WTC11 (cell line): Measurements from ENCODE around the gene EPYC. TPM values are rescaled to one million over a fixed set of nuclear protein-coding genes. Genes with fewer than 3 reads are reported as not detected.

ENCODE experiments used
- ATAC-seq: fragments of 200-7000 bp; cut with Tn5 transposase; 2 replicates; pipeline ENCODE4 v1.10.0; 2021; ENCODE audit warnings: mild to moderate bottlenecking, moderate library complexity
- CTCF ChIA-PET: fragments of 300-600 bp; sonication (Branson Sonifier 250); formaldehyde crosslinking; loops from one replicate; lab custom pipeline; 2021; ENCODE audit warnings: antibody characterized with exemption; lab: Charles Lee
- POLR2A ChIA-PET: fragments of 350-600 bp; sonication (Branson Sonifier 250); formaldehyde crosslinking; loops from one replicate; lab custom pipeline; 2021; ENCODE audit warnings: antibody characterized with exemption; lab: Charles Lee
- DNase-seq: peaks from one replicate; pipeline ENCODE4 v3.0.0; 2021; ENCODE audit warnings: low spot score
- H3K27ac Mint-ChIP-seq: 2 replicates; pipeline ENCODE4 v1.8.0; 2021; ENCODE audit warnings: mixed read lengths
- H3K27me3 Mint-ChIP-seq: 2 replicates; pipeline ENCODE4 v1.8.0; 2021; ENCODE audit warnings: low read depth, mild to moderate bottlenecking, moderate library complexity, mixed read lengths
- H3K36me3 Mint-ChIP-seq: 2 replicates; pipeline ENCODE4 v1.8.0; 2021; ENCODE audit warnings: mixed read lengths
- H3K4me1 Mint-ChIP-seq: 2 replicates; pipeline ENCODE4 v1.8.0; 2022; ENCODE audit warnings: mixed read lengths
- H3K4me3 Mint-ChIP-seq: 2 replicates; pipeline ENCODE4 v1.8.0; 2021; ENCODE audit warnings: mild to moderate bottlenecking, moderate library complexity, mixed read lengths
- H3K9me3 Mint-ChIP-seq: 2 replicates; pipeline ENCODE4 v1.8.0; 2021; ENCODE audit warnings: mixed read lengths
- ARID4B ChIP-seq: sonication (generic); formaldehyde crosslinking; IDR thresholded peaks from 2 replicates; pipeline ENCODE4 v1.8.0; 2023; ENCODE audit warnings: missing genetic modification reagents, mild to moderate bottlenecking, borderline replicate concordance
- ATF6 ChIP-seq: sonication (generic); formaldehyde crosslinking; IDR thresholded peaks from 2 replicates; pipeline ENCODE4 v1.8.1; 2023; ENCODE audit warnings: mild to moderate bottlenecking, missing genetic modification reagents
- CDX4 ChIP-seq: fragments of 250-450 bp; sonication (Bioruptor Pico); IDR thresholded peaks from 2 replicates; pipeline ENCODE4 v1.9.0; 2021; ENCODE audit warnings: moderate library complexity, mild to moderate bottlenecking, inconsistent platforms, borderline replicate concordance
- CREB1 ChIP-seq: sonication (generic); formaldehyde crosslinking; IDR thresholded peaks from 2 replicates; pipeline ENCODE4 v1.8.0; 2023; ENCODE audit warnings: mild to moderate bottlenecking, missing genetic modification reagents
- CREM ChIP-seq: sonication (generic); formaldehyde crosslinking; IDR thresholded peaks from 2 replicates; pipeline ENCODE4 v1.8.1; 2022; ENCODE audit warnings: mild to moderate bottlenecking, missing genetic modification reagents, moderate library complexity
- E2F5 ChIP-seq: sonication (generic); formaldehyde crosslinking; IDR thresholded peaks from 2 replicates; pipeline ENCODE4 v1.8.1; 2022; ENCODE audit warnings: mild to moderate bottlenecking, moderate library complexity, missing genetic modification reagents
- EMX1 ChIP-seq: fragments of 250-450 bp; sonication (Bioruptor Pico); IDR thresholded peaks from 2 replicates; pipeline ENCODE4 v1.8.0; 2021; ENCODE audit warnings: mild to moderate bottlenecking
- HMGA2 ChIP-seq: fragments of 250-450 bp; sonication (Bioruptor Pico); IDR thresholded peaks from 2 replicates; pipeline ENCODE4 v1.4.0; 2021; ENCODE audit warnings: mild to moderate bottlenecking, moderate library complexity
- HMGXB4 ChIP-seq: sonication (generic); formaldehyde crosslinking; IDR thresholded peaks from 2 replicates; pipeline ENCODE4 v1.8.1; 2023; ENCODE audit warnings: mild to moderate bottlenecking, moderate library complexity, missing genetic modification reagents
- IRF1 ChIP-seq: sonication (generic); formaldehyde crosslinking; IDR thresholded peaks from 2 replicates; pipeline ENCODE4 v1.8.0; 2023; ENCODE audit warnings: missing genetic modification reagents
- IRF2 ChIP-seq: sonication (generic); formaldehyde crosslinking; IDR thresholded peaks from 2 replicates; pipeline ENCODE4 v1.8.0; 2022; ENCODE audit warnings: low read depth, missing genetic modification reagents, borderline replicate concordance
- JUN ChIP-seq: sonication (generic); formaldehyde crosslinking; IDR thresholded peaks from 2 replicates; pipeline ENCODE4 v1.8.0; 2023; ENCODE audit warnings: mild to moderate bottlenecking, missing genetic modification reagents
- NR2C2 ChIP-seq: sonication (generic); formaldehyde crosslinking; IDR thresholded peaks from 2 replicates; pipeline ENCODE4 v1.8.0; 2022; ENCODE audit warnings: mild to moderate bottlenecking, missing genetic modification reagents
- OVOL2 ChIP-seq: fragments of 250-450 bp; sonication (Bioruptor Pico); IDR thresholded peaks from 2 replicates; pipeline ENCODE4 v1.9.0; 2021; ENCODE audit warnings: mild to moderate bottlenecking, borderline replicate concordance
- PREB ChIP-seq: sonication (generic); formaldehyde crosslinking; IDR thresholded peaks from 2 replicates; pipeline ENCODE4 v1.8.1; 2022; ENCODE audit warnings: mild to moderate bottlenecking, missing genetic modification reagents, moderate library complexity, borderline replicate concordance
- RELA ChIP-seq: sonication (generic); formaldehyde crosslinking; IDR thresholded peaks from 2 replicates; pipeline ENCODE4 v1.8.1; 2022; ENCODE audit warnings: missing genetic modification reagents, mild to moderate bottlenecking, borderline replicate concordance
- SMAD3 ChIP-seq: sonication (generic); formaldehyde crosslinking; IDR thresholded peaks from 2 replicates; pipeline ENCODE4 v1.8.0; 2022; ENCODE audit warnings: missing genetic modification reagents, mild to moderate bottlenecking, borderline replicate concordance
- USF1 ChIP-seq: sonication (generic); formaldehyde crosslinking; IDR thresholded peaks from 2 replicates; pipeline ENCODE4 v1.8.0; 2022; ENCODE audit warnings: mild to moderate bottlenecking, missing genetic modification reagents
- ZMAT4 ChIP-seq: fragments of 250-450 bp; sonication (Bioruptor Pico); IDR thresholded peaks from 2 replicates; pipeline ENCODE4 v1.9.0; 2021; ENCODE audit warnings: mild to moderate bottlenecking
- ZNF219 ChIP-seq: sonication (generic); formaldehyde crosslinking; IDR thresholded peaks from 2 replicates; pipeline ENCODE4 v1.8.0; 2023; ENCODE audit warnings: missing genetic modification reagents, mild to moderate bottlenecking, borderline replicate concordance
- ZNF232 ChIP-seq: sonication (generic); formaldehyde crosslinking; IDR thresholded peaks from 2 replicates; pipeline ENCODE4 v1.8.0; 2022; ENCODE audit warnings: mild to moderate bottlenecking, missing genetic modification reagents
- ZNF263 ChIP-seq: sonication (generic); formaldehyde crosslinking; IDR thresholded peaks from 2 replicates; pipeline ENCODE4 v1.8.1; 2022; ENCODE audit warnings: low read depth, mild to moderate bottlenecking, moderate library complexity, missing genetic modification reagents
- ZNF317 ChIP-seq: sonication (generic); formaldehyde crosslinking; IDR thresholded peaks from 2 replicates; pipeline ENCODE4 v1.8.1; 2023; ENCODE audit warnings: low read depth, mild to moderate bottlenecking, moderate library complexity, missing genetic modification reagents, borderline replicate concordance
- total RNA-seq: library from RNA; stranded (reverse); gene quantifications from 3 replicates; pipeline ENCODE4 v1.2.3, GENCODE V29; 2021

EPYC gene
- total RNA-seq, 1 experiment from 2014 or later: not detected

- ChIA-PET CTCF (interaction anchor here (2.0 to 2.7 kb wide), 2 partner anchors 11 to 16 kb away, joined by 7 to 11 read pairs; no protein-coding TSS in a partner anchor), POLR2A (no interaction called here)
- Mint-ChIP-seq H3K4me3 (no peak overlapping the region), H3K27me3 (no peaks in the 10 kb centered on the region), H3K36me3 (no peaks in the 10 kb centered on the region), H3K27ac (no peak overlapping the region), H3K4me1 (peaks cover 11% of the 10 kb centered on the region), H3K9me3 (no peaks in the 10 kb centered on the region)
- ATAC-seq (no peak), DNase-seq (no peak)
- no peak for TF ChIP-seq ZNF317 (CRISPR knock-in tag)
- TF ChIP-seq ZMAT4 (CRISPR knock-in tag): no peak
- TF ChIP-seq IRF1 (CRISPR knock-in tag): no peak
- no peak for TF ChIP-seq ZNF232
- TF ChIP-seq EMX1: no peak
- no peak for TF ChIP-seq CREM
- TF ChIP-seq ATF6: no peak
Observed at GRCh38 chr12:90970471-90970870, 34.3 kb downstream of the EPYC start.

- Mint-ChIP-seq H3K4me1 (peaks cover 11% of the 10 kb centered on the region), H3K9me3 (no peaks in the 10 kb centered on the region), H3K4me3 (no peak overlapping the region), H3K27me3 (no peaks in the 10 kb centered on the region), H3K27ac (no peak overlapping the region), H3K36me3 (no peaks in the 10 kb centered on the region)
- CTCF ChIA-PET: interaction anchor here (1.2 to 2.7 kb wide), 3 partner anchors 11 to 357 kb away, joined by 7 to 11 read pairs (median 10); no protein-coding TSS in a partner anchor
- DNase-seq (no peak), ATAC-seq (no peak)
- POLR2A ChIA-PET: no interaction called here
- TF ChIP-seq CDX4 (CRISPR knock-in tag) (no peak), OVOL2 (CRISPR knock-in tag) (no peak), ARID4B (CRISPR knock-in tag) (no peak), NR2C2 (CRISPR knock-in tag) (no peak), ZNF263 (CRISPR knock-in tag) (no peak), E2F5 (CRISPR knock-in tag) (no peak), HMGXB4 (CRISPR knock-in tag) (no peak), EMX1 (no peak), RELA (no peak), JUN (CRISPR knock-in tag) (no peak), USF1 (no peak), SMAD3 (CRISPR knock-in tag) (no peak), ZNF219 (CRISPR knock-in tag) (no peak), PREB (CRISPR knock-in tag) (no peak), HMGA2 (CRISPR knock-in tag) (no peak), IRF2 (CRISPR knock-in tag) (no peak), CREB1 (CRISPR knock-in tag) (no peak)
Observed at GRCh38 chr12:90969851-90970250, 34.9 kb downstream of the EPYC start.
